ENCODE data around the gene CEBPZ.

DNA sequence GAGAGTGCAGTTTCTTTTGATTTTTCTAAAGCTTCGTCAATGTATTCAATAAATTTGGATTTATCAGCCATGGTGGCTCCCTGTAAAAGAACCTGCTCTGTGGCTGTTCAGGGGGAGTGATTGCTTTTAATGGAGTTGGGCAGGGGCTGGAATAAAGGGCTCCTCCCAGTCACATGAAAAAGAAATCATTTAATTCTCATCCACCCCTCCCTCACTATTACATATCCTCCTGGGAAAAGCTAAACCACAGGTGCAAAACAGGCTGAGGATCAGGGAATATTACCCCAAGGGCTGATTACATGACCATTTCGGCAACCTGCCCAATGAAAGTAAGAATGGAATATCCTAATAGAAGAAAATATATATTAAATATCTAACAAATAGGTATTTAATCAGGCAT, 42.8 kb downstream of the CEBPZ start, which contains the start of gene SULT6B1:
- TF ChIP-seq SUZ12 (IDR thresholded peaks at IDR 0.05): no peak
- TF ChIP-seq FOXA1 (IDR thresholded peaks at IDR 0.05): no peak
- TF ChIP-seq FOXM1 (IDR thresholded peaks at IDR 0.05; ENCODE audit: borderline replicate concordance): no peak
- no peak for TF ChIP-seq LEF1 (IDR thresholded peaks at IDR 0.05; ENCODE audit: borderline replicate concordance)
- no peak for TF ChIP-seq SP1 (IDR thresholded peaks at IDR 0.05)
- TF ChIP-seq ELF4 (IDR thresholded peaks at IDR 0.05): no peak
- no peak for TF ChIP-seq PKNOX1 (IDR thresholded peaks at IDR 0.05)
- no peak for TF ChIP-seq TARDBP (IDR thresholded peaks at IDR 0.05)
- TF ChIP-seq L3MBTL2 (conservative IDR thresholded peaks at IDR 0.05): no peak
- TF ChIP-seq NFRKB (IDR thresholded peaks at IDR 0.05): no peak
- TF ChIP-seq BHLHE40 (IDR thresholded peaks at IDR 0.05; ENCODE audit: borderline replicate concordance): no peak

Data from HEK293T (cell line).